GM23338 (cell line): ENCODE data around the gene CEND1. TPM values are rescaled to one million over a fixed set of nuclear protein-coding genes. Genes with fewer than 3 reads are reported as not detected.

Experiments
- ATAC-seq: fragments of 200-7000 bp; cut with Tn5 transposase; 3 replicates; pipeline ENCODE4 v1.9.1; 2020
- DNase-seq: peaks from one replicate; pipeline ENCODE4 v3.0.0-alpha.2; 2015; ENCODE audit warnings: low spot score
- H2AFZ ChIP-seq: fragments of 200-600 bp; sonication (generic); 2 replicates; pipeline ENCODE4 v1.8.0; 2016; ENCODE audit warnings: antibody characterized with exemption, mild to moderate bottlenecking, moderate library complexity
- H3F3A ChIP-seq: fragments of 200-600 bp; sonication (generic); replicated peaks from 2 replicates; pipeline ENCODE4 v1.8.0; 2017; ENCODE audit warnings: antibody characterized with exemption, mixed run types, low read depth
- H3K27ac ChIP-seq: fragments of 200-600 bp; sonication (generic); 2 replicates; pipeline ENCODE4 v1.6.1; 2016; ENCODE audit warnings: low read depth
- H3K27me3 ChIP-seq: fragments of 200-600 bp; sonication (generic); 2 replicates; pipeline ENCODE4 v1.8.0; 2016; ENCODE audit warnings: mild to moderate bottlenecking, mixed run types, moderate library complexity; ENCODE audit not compliant: insufficient read depth
- H3K36me3 ChIP-seq: fragments of 200-600 bp; sonication (generic); 2 replicates; pipeline ENCODE4 v1.8.0; 2016; ENCODE audit warnings: mild to moderate bottlenecking; ENCODE audit not compliant: insufficient read depth
- H3K4me1 ChIP-seq: fragments of 200-600 bp; sonication (generic); 2 replicates; pipeline ENCODE4 v1.8.0; 2016; ENCODE audit warnings: mild to moderate bottlenecking, moderate library complexity; ENCODE audit not compliant: insufficient read depth
- H3K4me2 ChIP-seq: fragments of 200-600 bp; sonication (generic); 2 replicates; pipeline ENCODE4 v1.7.1; 2017; ENCODE audit warnings: mixed run types
- H3K4me3 ChIP-seq: fragments of 200-600 bp; sonication (generic); 2 replicates; pipeline ENCODE4 v1.6.1; 2016; ENCODE audit warnings: mixed run types
- H3K79me2 ChIP-seq: fragments of 200-600 bp; sonication (generic); replicated peaks from 2 replicates; pipeline ENCODE4 v1.8.0; 2017; ENCODE audit warnings: mild to moderate bottlenecking; ENCODE audit not compliant: insufficient read depth
- H3K9me2 ChIP-seq: fragments of 200-600 bp; sonication (generic); 2 replicates; pipeline ENCODE4 v1.8.0; 2017; ENCODE audit not compliant: insufficient read depth
- H4K20me1 ChIP-seq: fragments of 200-600 bp; sonication (generic); replicated peaks from 2 replicates; pipeline ENCODE4 v1.8.0; 2017; ENCODE audit warnings: mild to moderate bottlenecking; ENCODE audit not compliant: insufficient read depth
- H3K27ac Mint-ChIP-seq: 2 replicates; pipeline ENCODE4 v1.8.0; 2020; ENCODE audit warnings: inconsistent platforms, mild to moderate bottlenecking, moderate library complexity, mixed read lengths
- H3K27me3 Mint-ChIP-seq: 3 replicates; pipeline ENCODE4 v1.8.0; 2022; ENCODE audit warnings: low read depth, mild to moderate bottlenecking, moderate library complexity, mixed read lengths, inconsistent platforms; ENCODE audit not compliant: insufficient read depth, poor library complexity
- H3K36me3 Mint-ChIP-seq: 3 replicates; pipeline ENCODE4 v1.8.0; 2021; ENCODE audit warnings: low read depth, mild to moderate bottlenecking, inconsistent platforms, moderate library complexity, mixed read lengths
- H3K4me1 Mint-ChIP-seq: 3 replicates; pipeline ENCODE4 v1.8.0; 2020; ENCODE audit warnings: mild to moderate bottlenecking, inconsistent platforms, mixed read lengths
- H3K4me3 Mint-ChIP-seq: 3 replicates; pipeline ENCODE4 v1.8.0; 2021; ENCODE audit warnings: moderate library complexity, mild to moderate bottlenecking, inconsistent platforms, mixed read lengths
- H3K9me3 Mint-ChIP-seq: 3 replicates; pipeline ENCODE4 v1.8.0; 2020; ENCODE audit warnings: moderate library complexity, mild to moderate bottlenecking, inconsistent platforms, mixed read lengths
- CREB1 ChIP-seq: fragments of 250-450 bp; sonication (Bioruptor Pico); IDR thresholded peaks from 2 replicates; pipeline ENCODE4 v1.5.0; 2020; ENCODE audit warnings: low read depth, mild to moderate bottlenecking, moderate library complexity
- ETS1 ChIP-seq: IDR thresholded peaks from 2 replicates; pipeline ENCODE4 v1.6.1; 2016; ENCODE audit warnings: antibody characterized with exemption
- EZH2 ChIP-seq: fragments of 200-600 bp; sonication (generic); IDR thresholded peaks from one replicate; pipeline ENCODE4 v1.8.0; 2017; ENCODE audit warnings: antibody characterized with exemption, mild to moderate bottlenecking, low read depth; ENCODE audit not compliant: unreplicated experiment
- EZH2phosphoT487 ChIP-seq: fragments of 200-600 bp; sonication (generic); IDR thresholded peaks from one replicate; pipeline ENCODE4 v1.8.1; 2018; ENCODE audit warnings: antibody characterized with exemption; ENCODE audit not compliant: unreplicated experiment
- JUNB ChIP-seq: IDR thresholded peaks from one replicate; pipeline ENCODE4 v1.6.1; 2016; ENCODE audit warnings: antibody characterized with exemption; ENCODE audit not compliant: unreplicated experiment
- NANOG ChIP-seq: IDR thresholded peaks from 2 replicates; pipeline ENCODE4 v1.6.1; 2016; ENCODE audit warnings: antibody characterized with exemption, borderline replicate concordance
- POLR2AphosphoS5 ChIP-seq: IDR thresholded peaks from 2 replicates; pipeline ENCODE4 v1.6.1; 2016; ENCODE audit warnings: antibody characterized with exemption, low read depth
- STAT1 ChIP-seq: IDR thresholded peaks from one replicate; pipeline ENCODE4 v1.6.1; 2016; ENCODE audit warnings: antibody characterized with exemption; ENCODE audit not compliant: unreplicated experiment
- ZNF114 ChIP-seq: fragments of 250-450 bp; sonication (Bioruptor Pico); IDR thresholded peaks from 2 replicates; pipeline ENCODE4 v1.5.0; 2020; ENCODE audit warnings: mild to moderate bottlenecking, moderate library complexity
- ZNF331 ChIP-seq: fragments of 250-450 bp; sonication (Bioruptor Pico); IDR thresholded peaks from 2 replicates; pipeline ENCODE4 v1.5.0; 2020; ENCODE audit warnings: low read depth, mild to moderate bottlenecking, moderate library complexity
- polyA plus RNA-seq: library from polyadenylated mRNA; unstranded; fragments of >200 nt; fragmentation: Nextera tagmentation; extraction: Ambion mirVana; gene quantifications from 2 replicates; pipeline ENCODE4 v1.2.1, GENCODE V29; 2016
- total RNA-seq: library from RNA; depleted of rRNA; stranded (reverse); fragments of >200 nt; shearing (Covaris generic); gene quantifications from 2 replicates; pipeline ENCODE4 v1.2.3, GENCODE V29; 2014
- TF ChIP-seq, protein P1 (sequence below), 2 experiments: fragments of 200-600 bp in 1 of 2; sonication (generic) in 1 of 2; conservative IDR thresholded peaks; 2 replicates each; pipeline versions ENCODE4 v1.5.1 to v1.6.1; 2016 to 2017; ENCODE audit warnings: antibody characterized with exemption in 2 of 2, low read depth in 2 of 2, mild to moderate bottlenecking in 2 of 2, moderate library complexity in 1 of 2
- TF ChIP-seq, protein P2 (sequence below): IDR thresholded peaks from one replicate; pipeline ENCODE4 v1.6.1; 2018; ENCODE audit warnings: antibody characterized with exemption; ENCODE audit not compliant: unreplicated experiment

CEND1 gene
- total and polyA plus RNA-seq, 2 experiments from 2014 or later: 4.8 to 5.5 TPM

DNA sequence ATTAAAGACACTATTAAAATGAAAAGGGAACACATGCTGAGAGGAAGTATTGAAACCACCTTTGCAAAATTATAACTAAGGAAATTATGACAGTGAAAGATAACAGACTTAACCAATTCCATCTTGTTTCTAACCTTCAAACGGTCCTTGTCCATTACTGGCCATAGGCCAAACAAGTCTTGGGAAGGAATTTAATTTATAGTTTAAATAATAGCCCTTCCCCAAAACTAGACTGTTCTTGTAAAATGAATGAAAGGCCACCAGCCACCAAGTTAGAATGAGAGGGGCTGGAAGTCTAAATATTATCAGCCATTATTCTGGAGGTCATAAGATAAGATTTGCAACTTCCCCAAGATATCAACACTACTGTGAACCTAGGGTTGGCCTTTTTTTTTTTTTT, 44.5 kb downstream of the CEND1 start:
- DNase-seq (no peak), ATAC-seq (no peak)
- peaks cover 27% of the 10 kb centered on the region for H3K4me1 Mint-ChIP-seq
- H3K27me3 ChIP-seq: no peaks in the 10 kb centered on the region
- no peaks in the 10 kb centered on the region; the same call in 1 of the 2 replicates for H3K9me2 ChIP-seq
- H3F3A ChIP-seq: peaks cover 14% of the 10 kb centered on the region
- no peak overlapping the region for H3K27ac Mint-ChIP-seq
- H3K4me1 ChIP-seq: peaks cover 34% of the 10 kb centered on the region
- peaks cover 15% of the 10 kb centered on the region for H4K20me1 ChIP-seq
- peaks cover 14% of the 10 kb centered on the region for H3K36me3 Mint-ChIP-seq
- H2AFZ ChIP-seq: no peak overlapping the region
- peaks cover 25% of the 10 kb centered on the region for H3K27me3 Mint-ChIP-seq
- H3K4me3 ChIP-seq: no peak overlapping the region
- peaks cover 31% of the 10 kb centered on the region for H3K79me2 ChIP-seq
- H3K4me3 Mint-ChIP-seq: peak overlapping the region; percentile 36; the same call in 1 of the 3 replicates
- H3K36me3 ChIP-seq: no peaks in the 10 kb centered on the region; the same call in 1 of the 2 replicates
- peaks cover 18% of the 10 kb centered on the region; the same call in 2 of the 3 replicates for H3K9me3 Mint-ChIP-seq
- peak overlapping the region; percentile 97; the same call in 1 of the 2 replicates for H3K4me2 ChIP-seq
- TF ChIP-seq ETS1 (no peak), ZNF114 (CRISPR knock-in tag) (no peak), JUNB (no peak), CREB1 (no peak), STAT1 (no peak), NANOG (no peak)
- TF ChIP-seq, protein P1, sequence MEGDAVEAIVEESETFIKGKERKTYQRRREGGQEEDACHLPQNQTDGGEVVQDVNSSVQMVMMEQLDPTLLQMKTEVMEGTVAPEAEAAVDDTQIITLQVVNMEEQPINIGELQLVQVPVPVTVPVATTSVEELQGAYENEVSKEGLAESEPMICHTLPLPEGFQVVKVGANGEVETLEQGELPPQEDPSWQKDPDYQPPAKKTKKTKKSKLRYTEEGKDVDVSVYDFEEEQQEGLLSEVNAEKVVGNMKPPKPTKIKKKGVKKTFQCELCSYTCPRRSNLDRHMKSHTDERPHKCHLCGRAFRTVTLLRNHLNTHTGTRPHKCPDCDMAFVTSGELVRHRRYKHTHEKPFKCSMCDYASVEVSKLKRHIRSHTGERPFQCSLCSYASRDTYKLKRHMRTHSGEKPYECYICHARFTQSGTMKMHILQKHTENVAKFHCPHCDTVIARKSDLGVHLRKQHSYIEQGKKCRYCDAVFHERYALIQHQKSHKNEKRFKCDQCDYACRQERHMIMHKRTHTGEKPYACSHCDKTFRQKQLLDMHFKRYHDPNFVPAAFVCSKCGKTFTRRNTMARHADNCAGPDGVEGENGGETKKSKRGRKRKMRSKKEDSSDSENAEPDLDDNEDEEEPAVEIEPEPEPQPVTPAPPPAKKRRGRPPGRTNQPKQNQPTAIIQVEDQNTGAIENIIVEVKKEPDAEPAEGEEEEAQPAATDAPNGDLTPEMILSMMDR (conservative IDR thresholded peaks at IDR 0.05; ENCODE audit: low read depth in 2 of 2): no peak
- H3K27ac ChIP-seq: peak overlapping the region; percentile 95

DNA sequence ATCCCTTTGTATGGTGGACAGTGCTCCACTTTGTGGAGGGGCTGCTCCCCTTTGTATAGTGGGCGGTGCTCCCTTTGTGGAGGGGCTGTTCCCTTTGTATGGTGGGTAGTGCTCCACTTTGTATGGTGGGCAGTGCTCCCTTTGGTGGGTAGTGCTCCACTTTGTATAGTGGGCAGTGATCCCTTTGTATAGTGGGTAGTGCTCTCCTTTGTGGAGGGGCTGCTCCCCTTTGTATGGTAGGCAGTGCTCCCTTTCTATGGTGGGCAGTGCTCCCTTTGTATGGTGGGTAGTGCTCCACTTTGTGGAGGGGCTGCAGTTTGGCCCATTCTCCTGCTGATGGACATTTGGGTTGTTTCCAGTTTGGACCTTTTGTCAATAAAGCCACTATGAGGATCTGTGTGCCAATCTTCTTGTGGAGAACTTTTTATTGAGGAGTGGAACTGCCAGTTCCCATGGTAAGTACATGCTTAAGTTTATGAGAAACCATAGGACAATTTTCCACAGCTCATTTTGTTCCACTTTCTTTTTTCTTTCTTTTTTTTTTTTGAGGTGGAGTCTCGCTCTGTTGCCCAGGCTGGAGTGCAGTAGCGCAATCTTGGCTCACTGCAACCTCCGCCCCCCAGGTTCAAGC, 47.2 kb downstream of the CEND1 start:
- DNase-seq (no peak), ATAC-seq (no peak)
- no peaks in the 10 kb centered on the region; the same call in 1 of the 2 replicates for H3K9me2 ChIP-seq
- H3F3A ChIP-seq: peaks cover 8% of the 10 kb centered on the region
- Mint-ChIP-seq H3K4me3 (no peak overlapping the region), H3K36me3 (peaks cover 9% of the 10 kb centered on the region), H3K4me1 (peaks cover 17% of the 10 kb centered on the region), H3K27me3 (peaks cover 17% of the 10 kb centered on the region), H3K27ac (no peak overlapping the region), H3K9me3 (peaks cover 19% of the 10 kb centered on the region; the same call in 2 of the 3 replicates)
- H3K4me3 ChIP-seq: no peak overlapping the region
- no peaks in the 10 kb centered on the region for H4K20me1 ChIP-seq
- H3K4me2 ChIP-seq: no peak overlapping the region
- H3K4me1 ChIP-seq: peaks cover 19% of the 10 kb centered on the region
- peaks cover 4% of the 10 kb centered on the region for H3K79me2 ChIP-seq
- H2AFZ ChIP-seq: no peak overlapping the region
- no peaks in the 10 kb centered on the region for H3K36me3 ChIP-seq
- peak overlapping the region; percentile 95 for H3K27ac ChIP-seq
- no peaks in the 10 kb centered on the region for H3K27me3 ChIP-seq
- TF ChIP-seq ZNF114 (CRISPR knock-in tag): no peak
- no peak for TF ChIP-seq ZNF331
- TF ChIP-seq STAT1: no peak
- TF ChIP-seq JUNB: no peak
- no peak for TF ChIP-seq EZH2
- TF ChIP-seq, protein P1 (conservative IDR thresholded peaks at IDR 0.05; ENCODE audit: low read depth in 2 of 2): no peak
- TF ChIP-seq, protein P2, sequence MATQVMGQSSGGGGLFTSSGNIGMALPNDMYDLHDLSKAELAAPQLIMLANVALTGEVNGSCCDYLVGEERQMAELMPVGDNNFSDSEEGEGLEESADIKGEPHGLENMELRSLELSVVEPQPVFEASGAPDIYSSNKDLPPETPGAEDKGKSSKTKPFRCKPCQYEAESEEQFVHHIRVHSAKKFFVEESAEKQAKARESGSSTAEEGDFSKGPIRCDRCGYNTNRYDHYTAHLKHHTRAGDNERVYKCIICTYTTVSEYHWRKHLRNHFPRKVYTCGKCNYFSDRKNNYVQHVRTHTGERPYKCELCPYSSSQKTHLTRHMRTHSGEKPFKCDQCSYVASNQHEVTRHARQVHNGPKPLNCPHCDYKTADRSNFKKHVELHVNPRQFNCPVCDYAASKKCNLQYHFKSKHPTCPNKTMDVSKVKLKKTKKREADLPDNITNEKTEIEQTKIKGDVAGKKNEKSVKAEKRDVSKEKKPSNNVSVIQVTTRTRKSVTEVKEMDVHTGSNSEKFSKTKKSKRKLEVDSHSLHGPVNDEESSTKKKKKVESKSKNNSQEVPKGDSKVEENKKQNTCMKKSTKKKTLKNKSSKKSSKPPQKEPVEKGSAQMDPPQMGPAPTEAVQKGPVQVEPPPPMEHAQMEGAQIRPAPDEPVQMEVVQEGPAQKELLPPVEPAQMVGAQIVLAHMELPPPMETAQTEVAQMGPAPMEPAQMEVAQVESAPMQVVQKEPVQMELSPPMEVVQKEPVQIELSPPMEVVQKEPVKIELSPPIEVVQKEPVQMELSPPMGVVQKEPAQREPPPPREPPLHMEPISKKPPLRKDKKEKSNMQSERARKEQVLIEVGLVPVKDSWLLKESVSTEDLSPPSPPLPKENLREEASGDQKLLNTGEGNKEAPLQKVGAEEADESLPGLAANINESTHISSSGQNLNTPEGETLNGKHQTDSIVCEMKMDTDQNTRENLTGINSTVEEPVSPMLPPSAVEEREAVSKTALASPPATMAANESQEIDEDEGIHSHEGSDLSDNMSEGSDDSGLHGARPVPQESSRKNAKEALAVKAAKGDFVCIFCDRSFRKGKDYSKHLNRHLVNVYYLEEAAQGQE: no peak
- TF ChIP-seq NANOG: no peak
- no peak for TF ChIP-seq EZH2phosphoT487
- no peak for TF ChIP-seq ETS1
- no peak for TF ChIP-seq POLR2AphosphoS5
